PFSK-1 (cell line): ENCODE data around the gene SPNS2.

Experiments
- FOXP2 ChIP-seq: optimal IDR thresholded peaks from 2 replicates; pipeline ENCODE3; 2011; ENCODE audit warnings: borderline replicate concordance, control low read depth, inconsistent platforms; ENCODE audit not compliant: insufficient read depth; ENCODE audit errors: extremely low read length, extremely low read depth
- POLR2AphosphoS5 ChIP-seq: IDR thresholded peaks from 2 replicates; pipeline ENCODE4 v1.6.1; 2012; ENCODE audit warnings: low read depth, mild to moderate bottlenecking, control low read depth, low read length, moderate library complexity
- REST ChIP-seq, 2 experiments: IDR thresholded peaks; 2 replicates each; pipeline versions ENCODE4 v1.6.1 to v1.8.0; 2011 to 2012; ENCODE audit warnings: low read depth in 2 of 2, low read length in 2 of 2, control low read depth in 1 of 2, inconsistent platforms in 1 of 2, mild to moderate bottlenecking in 1 of 2, moderate library complexity in 1 of 2; ENCODE audit not compliant: insufficient read depth in 1 of 2
- SIN3A ChIP-seq: IDR thresholded peaks from 2 replicates; pipeline ENCODE4 v1.6.1; 2012; ENCODE audit warnings: mild to moderate bottlenecking, low read length, moderate library complexity, borderline replicate concordance; ENCODE audit not compliant: insufficient read depth
- TAF1 ChIP-seq: IDR thresholded peaks from 2 replicates; pipeline ENCODE4 v1.6.1; 2012; ENCODE audit warnings: low read length, control low read depth, borderline replicate concordance; ENCODE audit not compliant: insufficient read depth

- TF ChIP-seq TAF1 (no peak), REST (IDR thresholded peaks at IDR 0.05; ENCODE audit: insufficient read depth in 1 of 2, low read depth in 2 of 2, low read length in 2 of 2) (no peak), POLR2AphosphoS5 (no peak), SIN3A (no peak), FOXP2 (no peak)
These were observed 43.5 kb downstream of the SPNS2 start for GRCh38 chr17:4542003-4542725.
